Measurements from ENCODE around the gene ZNF205.

The ZNF205 gene

GRCh38 chr16:3106205-3106928 is 6.0 kb upstream of the ZNF205 start (continued):
- TF ChIP-seq ZNF155 (tag by site-specific recombination; IDR thresholded peaks at IDR 0.05) (no peak), ZBTB49 (tag by site-specific recombination; IDR thresholded peaks at IDR 0.05; ENCODE audit: low read depth) (no peak), ZFHX2 (tag by site-specific recombination; conservative IDR thresholded peaks at IDR 0.05) (peak; percentile 68; the same call in 1 of the 2 replicates), ZFP37 (tag by site-specific recombination; IDR thresholded peaks at IDR 0.05) (peak; percentile 80), ZNF660 (tag by site-specific recombination; IDR thresholded peaks at IDR 0.05) (peak; percentile 93), ZNF777 (tag by site-specific recombination; IDR thresholded peaks at IDR 0.05; ENCODE audit: borderline replicate concordance) (no peak), ZIC2 (tag by site-specific recombination; IDR thresholded peaks at IDR 0.05) (no peak; the same call in 1 of the 2 replicates), ZNF513 (tag by site-specific recombination; IDR thresholded peaks at IDR 0.05) (no peak), TSHZ1 (tag by site-specific recombination; IDR thresholded peaks at IDR 0.05; ENCODE audit: borderline replicate concordance) (no peak), GLIS1 (tag by site-specific recombination; IDR thresholded peaks at IDR 0.05) (peak; percentile 64), ZNF670 (tag by site-specific recombination; IDR thresholded peaks at IDR 0.05; ENCODE audit: low read depth) (no peak), ZNF175 (tag by site-specific recombination; IDR thresholded peaks at IDR 0.05) (no peak), ZSCAN5A (tag by site-specific recombination; IDR thresholded peaks at IDR 0.05) (peak; percentile 84), ZNF449 (tag by site-specific recombination; IDR thresholded peaks at IDR 0.05) (peak; percentile 12; the same call in 1 of the 2 replicates), KLF8 (tag by site-specific recombination; IDR thresholded peaks at IDR 0.05) (peak; percentile 91), ZNF280D (tag by site-specific recombination; IDR thresholded peaks at IDR 0.05) (no peak), ZNF146 (tag by site-specific recombination; IDR thresholded peaks at IDR 0.05) (no peak), ZNF514 (tag by site-specific recombination; IDR thresholded peaks at IDR 0.05) (no peak), ZNF561 (tag by site-specific recombination; IDR thresholded peaks at IDR 0.05; ENCODE audit: borderline replicate concordance) (peak; percentile 95), ZNF747 (tag by site-specific recombination; IDR thresholded peaks at IDR 0.05) (no peak), ZNF24 (tag by site-specific recombination; IDR thresholded peaks at IDR 0.05) (peak; percentile 45; the same call in 1 of the 2 replicates), ZBTB21 (tag by site-specific recombination; IDR thresholded peaks at IDR 0.05) (no peak), ZNF707 (tag by site-specific recombination; IDR thresholded peaks at IDR 0.05) (no peak), ZNF571 (tag by site-specific recombination; IDR thresholded peaks at IDR 0.05) (no peak), BCL11A (tag by site-specific recombination; IDR thresholded peaks at IDR 0.05; ENCODE audit: low read depth) (no peak)
